Erythroblast (primary cell): ENCODE results near the gene DNHD1.

Experiments used
- DNase-seq, 2 experiments: peaks; one replicate each; lab custom pipeline; 2025; lab: John Stamatoyannopoulos, UW
- GATA1 ChIP-seq: IDR thresholded peaks from 2 replicates; pipeline ENCODE4 v1.6.1; 2011; ENCODE audit warnings: low read depth, mild to moderate bottlenecking, control low read depth, low read length, moderate library complexity
- POLR2A ChIP-seq: IDR thresholded peaks from 2 replicates; pipeline ENCODE4 v1.6.1; 2011; ENCODE audit warnings: mild to moderate bottlenecking, low read length

Gene DNHD1

GRCh38 chr11:6603287-6604080 is 106.4 kb downstream of the DNHD1 start, which contains the start of the genes ILK and RRP8:
Gene ILK (plus strand): TSS chr11:6603774. CDS start chr11:6604272, 498 bp downstream.
Gene RRP8 (minus strand): TSS chr11:6603616. CDS start chr11:6603502, 114 bp downstream.
- TF ChIP-seq GATA1 (no peak), POLR2A (peak; percentile 79)

GRCh38 chr11:6604081-6604626 is 107.1 kb downstream of the DNHD1 start:
- TF ChIP-seq GATA1 (no peak), POLR2A (no peak)
- peak; percentile 70 for DNase-seq

More at GRCh38 chr11:6603287-6604080, 106.4 kb downstream of the DNHD1 start, which contains the start of the genes ILK and RRP8:
- DNase-seq: peak; percentile 91 to 95

- no peak for DNase-seq
- TF ChIP-seq POLR2A (no peak), GATA1 (no peak)
Observed at GRCh38 chr11:6604790-6605189, 107.7 kb downstream of the DNHD1 start.

- DNase-seq: peak; percentile 52 to 69
Observed at GRCh38 chr11:6606471-6607189, 109.5 kb downstream of the DNHD1 start.

GRCh38 chr11:6607190-6607795 is 110.2 kb downstream of the DNHD1 start:
- DNase-seq: no peak
- TF ChIP-seq POLR2A: no peak

More at GRCh38 chr11:6606471-6607189, 109.5 kb downstream of the DNHD1 start:
- TF ChIP-seq GATA1: no peak
- no peak for TF ChIP-seq POLR2A

GRCh38 chr11:6608011-6608410 is 110.9 kb downstream of the DNHD1 start:
- DNase-seq: no peak
- TF ChIP-seq POLR2A: peak; percentile 25
- no peak for TF ChIP-seq GATA1

- no peak for DNase-seq
- TF ChIP-seq POLR2A: no peak
- TF ChIP-seq GATA1: no peak
Observed at GRCh38 chr11:6608726-6609501, 111.8 kb downstream of the DNHD1 start.

- TF ChIP-seq POLR2A (peak; percentile 28), GATA1 (no peak)
Observed at GRCh38 chr11:6609502-6610015, 112.5 kb downstream of the DNHD1 start.

GRCh38 chr11:6610591-6610990 is 113.5 kb downstream of the DNHD1 start:
- DNase-seq: no peak
- no peak for TF ChIP-seq GATA1
- no peak for TF ChIP-seq POLR2A

More at GRCh38 chr11:6609502-6610015, 112.5 kb downstream of the DNHD1 start:
- DNase-seq: no peak

GRCh38 chr11:6611092-6611962 is 114.2 kb downstream of the DNHD1 start:
- DNase-seq: peak; percentile 60 to 71
- no peak for TF ChIP-seq POLR2A
- TF ChIP-seq GATA1: no peak

GRCh38 chr11:6611963-6612212 is 114.8 kb downstream of the DNHD1 start:
- no peak for DNase-seq
- TF ChIP-seq GATA1 (no peak), POLR2A (no peak)

- DNase-seq: peak; percentile 96 to 98
- TF ChIP-seq GATA1 (no peak), POLR2A (peak; percentile 97)
Observed at GRCh38 chr11:6612213-6613041, 115.3 kb downstream of the DNHD1 start, which contains the start of gene TAF10. Gene TAF10 (minus strand): TSS chr11:6612216. CDS start chr11:6612189, 27 bp downstream.
